Mesothelial cell of epicardium (in vitro differentiated cells): ENCODE results near the gene PSMD13. TPM values are rescaled to one million over a fixed set of nuclear protein-coding genes. Genes with fewer than 3 reads are reported as not detected.
"Not testable (repeated sequence)": the region's sequence is repeated elsewhere in the genome, so short reads cannot be mapped to it uniquely, and the experiment has no call there.

Experiments
- DNase-seq, 2 experiments: peaks; one replicate each; pipeline ENCODE4 v3.0.0; 2021; ENCODE audit warnings: low spot score in 2 of 2; ENCODE audit not compliant: unreplicated experiment in 2 of 2
- H3K27ac Mint-ChIP-seq: 2 replicates; pipeline ENCODE4 v1.8.0; 2021; ENCODE audit warnings: mixed read lengths
- H3K27me3 Mint-ChIP-seq: 2 replicates; pipeline ENCODE4 v1.8.0; 2021; ENCODE audit warnings: low read depth, mixed read lengths
- H3K36me3 Mint-ChIP-seq: 2 replicates; pipeline ENCODE4 v1.8.0; 2021; ENCODE audit warnings: mixed read lengths
- H3K4me1 Mint-ChIP-seq: 2 replicates; pipeline ENCODE4 v1.8.0; 2021; ENCODE audit warnings: mixed read lengths
- H3K4me3 Mint-ChIP-seq: 2 replicates; pipeline ENCODE4 v1.8.0; 2021; ENCODE audit warnings: mild to moderate bottlenecking, moderate library complexity, mixed read lengths
- H3K9me3 Mint-ChIP-seq: 2 replicates; pipeline ENCODE4 v1.8.0; 2021; ENCODE audit warnings: mixed read lengths
- total RNA-seq: library from RNA; stranded (reverse); gene quantifications from 3 replicates; pipeline ENCODE4 v1.2.1, GENCODE V29; 2021
- TF ChIP-seq, protein P1 (sequence below): fragments of 200-600 bp; sonication (generic); IDR thresholded peaks from one replicate; pipeline ENCODE4 v1.5.0; 2021; ENCODE audit warnings: antibody characterized with exemption; ENCODE audit not compliant: unreplicated experiment

PSMD13 gene
- total RNA-seq, 1 donor from 2014 or later: 96.2 TPM

DNA sequence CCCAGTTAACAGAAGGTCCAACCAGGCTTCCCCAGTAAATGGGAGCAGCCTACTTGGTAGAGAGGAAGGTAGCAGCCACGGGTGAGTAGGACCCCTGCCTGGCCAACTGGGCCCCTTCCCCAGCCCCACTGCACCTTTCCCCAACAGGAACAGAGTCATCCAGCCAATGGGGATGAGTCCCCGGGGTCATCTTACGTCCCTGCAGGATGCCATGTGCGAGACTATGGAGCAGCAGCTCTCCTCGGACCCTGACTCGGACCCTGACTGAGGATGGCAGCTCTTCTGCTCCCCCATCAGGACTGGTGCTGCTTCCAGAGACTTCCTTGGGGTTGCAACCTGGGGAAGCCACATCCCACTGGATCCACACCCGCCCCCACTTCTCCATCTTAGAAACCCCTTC lies 22.7 kb upstream of the PSMD13 start:
- DNase-seq: no peak
- peaks cover 11% of the 10 kb centered on the region for H3K4me1 Mint-ChIP-seq
- H3K27ac Mint-ChIP-seq: no peak overlapping the region
- H3K9me3 Mint-ChIP-seq: no peaks in the 10 kb centered on the region
- TF ChIP-seq, protein P1, sequence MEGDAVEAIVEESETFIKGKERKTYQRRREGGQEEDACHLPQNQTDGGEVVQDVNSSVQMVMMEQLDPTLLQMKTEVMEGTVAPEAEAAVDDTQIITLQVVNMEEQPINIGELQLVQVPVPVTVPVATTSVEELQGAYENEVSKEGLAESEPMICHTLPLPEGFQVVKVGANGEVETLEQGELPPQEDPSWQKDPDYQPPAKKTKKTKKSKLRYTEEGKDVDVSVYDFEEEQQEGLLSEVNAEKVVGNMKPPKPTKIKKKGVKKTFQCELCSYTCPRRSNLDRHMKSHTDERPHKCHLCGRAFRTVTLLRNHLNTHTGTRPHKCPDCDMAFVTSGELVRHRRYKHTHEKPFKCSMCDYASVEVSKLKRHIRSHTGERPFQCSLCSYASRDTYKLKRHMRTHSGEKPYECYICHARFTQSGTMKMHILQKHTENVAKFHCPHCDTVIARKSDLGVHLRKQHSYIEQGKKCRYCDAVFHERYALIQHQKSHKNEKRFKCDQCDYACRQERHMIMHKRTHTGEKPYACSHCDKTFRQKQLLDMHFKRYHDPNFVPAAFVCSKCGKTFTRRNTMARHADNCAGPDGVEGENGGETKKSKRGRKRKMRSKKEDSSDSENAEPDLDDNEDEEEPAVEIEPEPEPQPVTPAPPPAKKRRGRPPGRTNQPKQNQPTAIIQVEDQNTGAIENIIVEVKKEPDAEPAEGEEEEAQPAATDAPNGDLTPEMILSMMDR: no peak
- H3K36me3 Mint-ChIP-seq: peaks cover 20% of the 10 kb centered on the region
- no peaks in the 10 kb centered on the region for H3K27me3 Mint-ChIP-seq
- no peak overlapping the region for H3K4me3 Mint-ChIP-seq

DNA sequence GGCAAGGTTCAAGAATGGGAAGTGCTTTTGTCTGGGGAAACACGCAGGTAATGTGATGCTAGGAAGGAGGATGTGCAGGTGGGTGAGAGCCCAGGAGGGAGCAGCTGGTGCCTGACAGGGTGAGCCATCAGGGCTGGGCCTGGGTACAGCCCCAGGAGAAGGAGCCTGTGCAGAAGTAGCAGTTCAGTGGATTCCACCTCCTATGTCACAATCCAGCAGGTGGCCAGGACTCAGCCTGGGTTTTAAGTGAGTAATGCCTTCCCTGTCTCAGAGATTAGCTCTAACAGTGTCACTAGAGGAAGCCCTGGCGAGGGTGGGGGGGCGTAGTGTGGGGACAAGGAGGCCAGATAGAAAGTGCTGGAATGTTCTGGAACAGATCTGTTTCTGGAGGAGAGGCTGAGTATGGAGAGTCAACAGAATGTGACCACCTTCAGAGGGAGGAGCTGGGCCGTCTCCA lies 21.2 kb upstream of the PSMD13 start:
- Mint-ChIP-seq H3K27ac (peak overlapping the region; percentile 16), H3K4me3 (no peak overlapping the region), H3K9me3 (no peaks in the 10 kb centered on the region), H3K27me3 (no peaks in the 10 kb centered on the region), H3K4me1 (no peaks in the 10 kb centered on the region), H3K36me3 (peaks cover 17% of the 10 kb centered on the region)
- DNase-seq: no peak
- TF ChIP-seq, protein P1: no peak

DNA sequence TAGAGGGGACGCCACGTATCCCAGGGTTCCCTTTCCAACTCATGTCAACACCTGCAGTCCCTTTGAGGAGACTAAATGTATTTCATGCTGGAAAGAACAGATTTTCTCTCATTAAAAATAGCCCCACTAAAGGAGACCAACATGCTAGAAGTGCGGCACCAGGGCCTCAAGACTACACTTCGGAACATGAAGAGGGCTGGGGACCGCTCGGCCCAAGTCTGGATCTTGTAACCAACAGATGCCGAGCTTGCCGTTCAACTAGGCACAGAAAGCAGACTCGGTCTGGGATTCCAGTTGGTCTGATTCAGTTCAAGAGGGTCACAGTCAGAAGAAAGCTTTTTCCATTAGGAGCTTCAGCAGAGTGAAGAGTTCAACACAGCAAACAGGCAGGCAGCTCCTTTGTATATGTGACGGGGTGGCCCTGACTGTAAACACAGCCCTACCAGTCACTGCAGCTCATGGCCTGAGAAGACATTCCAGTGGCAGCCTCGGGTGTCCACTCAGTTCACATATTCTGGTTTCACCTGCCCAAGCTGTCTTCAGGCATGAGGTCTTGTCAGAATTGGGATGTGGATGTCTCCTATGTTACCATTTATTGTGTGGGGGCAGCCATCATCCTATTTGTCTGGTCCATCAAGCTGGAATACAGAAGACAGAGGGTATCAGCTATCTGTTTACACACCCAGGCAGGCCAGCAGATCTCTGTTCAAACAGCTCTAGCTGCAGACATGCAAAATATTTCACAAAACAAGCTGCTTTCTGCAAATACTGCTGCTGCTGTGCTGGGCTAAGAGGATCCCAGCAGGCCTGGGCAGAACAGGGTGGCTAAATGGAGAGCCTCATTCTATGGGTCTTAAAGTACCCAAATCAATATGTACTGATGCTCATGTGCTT lies 20.4 kb upstream of the PSMD13 start:
- H3K4me1 Mint-ChIP-seq: no peaks in the 10 kb centered on the region
- H3K4me3 Mint-ChIP-seq: no peak overlapping the region
- no peaks in the 10 kb centered on the region for H3K27me3 Mint-ChIP-seq
- H3K27ac Mint-ChIP-seq: no peak overlapping the region
- no peaks in the 10 kb centered on the region for H3K9me3 Mint-ChIP-seq
- TF ChIP-seq, protein P1: no peak
- no peak for DNase-seq
- peaks cover 16% of the 10 kb centered on the region for H3K36me3 Mint-ChIP-seq

DNA sequence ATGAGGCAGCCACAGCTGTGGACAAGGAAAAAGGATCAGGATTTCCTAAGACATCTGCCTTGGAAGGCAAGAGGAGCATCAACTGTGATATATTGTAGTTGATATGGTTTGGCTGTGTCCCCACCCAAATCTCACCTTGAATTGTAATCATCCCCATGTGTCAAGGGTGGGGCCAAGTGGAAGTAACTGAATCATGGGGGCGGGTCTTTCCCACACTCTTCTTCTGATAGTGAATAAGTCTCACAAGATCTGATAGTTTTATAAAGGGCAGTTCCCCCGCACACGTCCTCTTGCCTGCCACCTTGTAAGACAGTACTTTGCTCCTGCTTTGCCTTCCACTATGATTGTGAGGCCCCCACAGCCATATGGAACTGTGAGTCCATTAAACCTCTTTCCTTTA lies 19.1 kb upstream of the PSMD13 start:
- TF ChIP-seq, protein P1: no peak
- H3K27ac Mint-ChIP-seq: no peak overlapping the region
- no peaks in the 10 kb centered on the region for H3K27me3 Mint-ChIP-seq
- no peaks in the 10 kb centered on the region for H3K9me3 Mint-ChIP-seq
- DNase-seq: no peak
- H3K36me3 Mint-ChIP-seq: peaks cover 15% of the 10 kb centered on the region
- H3K4me3 Mint-ChIP-seq: no peak overlapping the region
- H3K4me1 Mint-ChIP-seq: no peaks in the 10 kb centered on the region

DNA sequence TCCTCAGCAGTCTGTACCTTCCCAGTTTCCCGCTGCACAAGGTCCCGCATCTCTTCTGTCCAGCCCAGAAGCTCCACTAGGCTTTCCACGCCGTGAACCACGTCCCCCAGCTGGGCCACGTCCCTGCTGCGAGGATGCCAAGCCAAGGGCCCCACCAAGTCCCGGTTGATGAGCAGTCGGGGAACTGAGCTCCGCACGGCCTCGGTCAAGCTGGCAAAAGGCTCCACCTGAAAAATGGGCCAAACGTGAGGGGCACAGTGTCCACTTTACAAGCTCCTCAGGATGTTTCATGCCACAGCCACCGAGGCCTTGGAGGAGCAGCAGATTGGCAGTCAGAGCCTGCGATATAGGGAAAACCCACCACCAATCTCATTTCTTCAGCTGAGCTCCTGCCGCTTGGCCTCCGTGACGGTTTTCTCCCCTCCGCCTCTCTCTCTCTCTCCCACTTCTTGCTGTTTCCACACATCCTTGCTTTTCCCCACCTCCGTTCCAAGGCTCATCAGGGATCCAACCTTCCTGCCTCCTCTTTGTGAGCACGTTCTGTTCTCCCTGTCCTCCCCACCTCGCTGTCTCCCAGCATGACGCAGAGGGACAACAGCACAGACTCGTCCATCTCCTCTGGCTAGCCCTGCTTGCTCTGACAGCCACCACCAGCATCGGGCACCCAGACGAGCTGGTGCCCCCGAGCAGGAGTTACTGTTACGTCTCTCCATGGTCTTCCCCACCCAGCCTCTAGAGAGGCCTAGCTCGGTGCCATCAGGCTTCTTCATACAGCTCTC lies 17.8 kb upstream of the PSMD13 start:
- no peaks in the 10 kb centered on the region for H3K4me1 Mint-ChIP-seq
- no peaks in the 10 kb centered on the region for H3K27me3 Mint-ChIP-seq
- TF ChIP-seq, protein P1: no peak
- H3K27ac Mint-ChIP-seq: no peak overlapping the region
- H3K9me3 Mint-ChIP-seq: no peaks in the 10 kb centered on the region
- H3K4me3 Mint-ChIP-seq: no peak overlapping the region
- peaks cover 17% of the 10 kb centered on the region for H3K36me3 Mint-ChIP-seq
- no peak for DNase-seq

DNA sequence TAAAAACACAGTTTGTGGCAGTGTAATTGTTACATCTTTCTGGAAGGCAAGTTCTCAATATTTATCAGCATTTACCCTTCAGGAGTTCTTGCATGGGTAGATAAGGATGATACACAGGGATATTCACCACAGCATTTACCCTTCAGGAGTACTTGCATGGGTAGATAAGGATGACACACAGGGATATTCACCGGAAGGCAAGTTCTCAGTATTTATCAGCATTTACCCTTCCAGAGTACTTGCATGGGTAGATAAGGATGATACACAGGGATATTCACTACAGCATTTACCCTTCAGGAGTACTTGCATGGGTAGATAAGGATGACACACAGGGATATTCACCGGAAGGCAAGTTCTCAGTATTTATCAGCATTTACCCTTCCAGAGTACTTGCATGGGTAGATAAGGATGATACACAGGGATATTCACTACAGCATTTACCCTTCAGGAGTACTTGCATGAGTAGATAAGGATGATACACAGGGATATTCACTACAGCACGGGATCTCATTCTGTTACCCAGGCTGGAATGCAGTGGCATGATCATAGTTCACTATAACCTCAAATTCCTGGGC lies 16.0 kb upstream of the PSMD13 start:
- not testable (repeated sequence) for H3K27ac Mint-ChIP-seq, H3K27me3 Mint-ChIP-seq, DNase-seq, H3K4me3 Mint-ChIP-seq, H3K4me1 Mint-ChIP-seq, H3K9me3 Mint-ChIP-seq
- peaks cover 16% of the 10 kb centered on the region for H3K36me3 Mint-ChIP-seq
